DMS153 (cell line): Measurements from ENCODE around the gene TSPAN14.

Experiments
- DNase-seq: peaks from one replicate; lab custom pipeline; 2025; lab: John Stamatoyannopoulos, UW

Gene TSPAN14

DNA sequence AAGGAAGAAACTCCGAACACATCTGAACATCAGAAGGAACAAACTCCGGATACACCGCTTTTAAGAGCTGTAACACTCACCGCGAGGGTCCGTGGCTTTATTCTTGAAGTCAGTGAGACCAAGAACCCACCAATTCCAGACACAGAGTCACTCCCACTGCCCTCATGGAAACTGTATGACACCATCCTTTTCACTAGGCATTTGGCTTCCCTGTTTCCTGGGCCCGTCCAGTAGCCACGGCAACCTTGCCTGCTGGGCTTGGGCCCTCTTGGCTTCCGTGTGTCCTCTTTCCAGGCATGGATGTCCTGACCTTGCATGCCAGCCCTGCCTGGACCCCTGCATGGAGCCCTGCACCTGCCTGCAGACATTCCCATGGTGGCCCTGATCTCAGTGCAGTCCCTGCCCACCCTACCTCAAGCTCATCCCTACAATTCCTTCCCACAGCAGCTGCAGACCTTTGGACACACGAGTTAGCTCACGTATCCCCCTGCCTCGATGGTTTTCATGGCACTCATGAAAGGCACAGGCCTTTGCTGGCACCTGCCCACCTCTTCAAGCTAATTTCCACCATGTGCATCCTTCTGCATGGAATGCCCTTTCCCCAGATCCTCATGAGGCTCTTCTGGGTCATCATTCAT, 90.3 kb downstream of the TSPAN14 start:
- DNase-seq, result no peak

- no peak for DNase-seq
Observed at GRCh38 chr10:80545258-80545881, 91.3 kb downstream of the TSPAN14 start.

GRCh38 chr10:80552151-80552646, 98.1 kb downstream of the TSPAN14 start:
- DNase-seq, result peak; percentile 52

GRCh38 chr10:80553436-80553835, 99.3 kb downstream of the TSPAN14 start:
- no peak for DNase-seq

DNA sequence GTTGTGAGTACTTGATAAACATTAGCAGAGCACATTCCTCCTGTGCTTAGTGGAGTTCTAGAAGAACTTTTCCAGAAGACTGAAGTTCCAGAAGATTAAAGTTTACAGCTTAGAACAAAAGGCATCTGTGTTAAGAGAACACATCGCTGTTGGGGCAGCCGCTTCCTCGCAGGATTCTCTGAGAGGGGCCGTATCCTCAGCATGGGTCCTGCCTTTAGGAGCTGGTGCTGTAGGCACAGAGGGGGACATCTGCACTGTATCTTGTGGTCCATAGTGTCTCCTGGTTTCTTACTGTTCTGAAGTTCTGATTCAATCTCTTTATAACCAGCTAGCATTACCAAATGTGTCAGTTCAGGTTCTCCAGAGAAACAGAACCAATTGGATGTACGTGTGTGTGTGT, 99.9 kb downstream of the TSPAN14 start:
- DNase-seq, result no peak

- DNase-seq, result no peak
Observed at GRCh38 chr10:80555415-80555814, 101.3 kb downstream of the TSPAN14 start.

GRCh38 chr10:80561950-80562349, 107.8 kb downstream of the TSPAN14 start:
- no peak for DNase-seq

GRCh38 chr10:80567292-80567691, 113.2 kb downstream of the TSPAN14 start:
- no peak for DNase-seq

- no peak for DNase-seq
Observed at GRCh38 chr10:80569131-80569895, 115.2 kb downstream of the TSPAN14 start.

- no peak for DNase-seq
Observed at GRCh38 chr10:80571352-80571751, 117.2 kb downstream of the TSPAN14 start.

DNA sequence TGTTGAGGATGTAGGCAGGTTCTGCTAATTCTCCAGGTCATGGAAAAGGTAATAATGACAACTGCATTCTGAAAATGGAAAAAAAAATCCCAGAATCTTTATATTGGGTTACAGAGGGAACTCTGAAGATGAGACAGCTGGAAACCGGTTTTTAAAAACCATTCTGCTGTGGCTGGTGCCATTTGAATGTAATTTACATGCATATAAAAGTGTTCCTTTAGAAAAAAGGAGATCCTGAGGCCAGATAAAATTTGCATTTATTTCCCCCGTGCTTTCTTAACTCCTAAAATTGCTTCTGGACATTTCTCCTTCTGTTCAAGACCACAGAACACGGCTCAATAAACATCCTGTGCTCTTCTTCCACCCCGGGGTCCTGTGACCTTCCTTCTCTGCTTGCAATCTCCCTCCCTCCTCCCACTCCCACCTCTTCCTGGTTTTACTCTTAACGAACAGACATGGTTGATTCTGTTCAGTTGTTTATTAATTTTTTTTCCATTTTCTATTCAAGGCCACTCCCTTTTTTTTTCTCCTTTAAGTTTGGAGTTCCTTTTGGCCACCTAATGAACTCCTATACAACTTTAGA, 125.2 kb downstream of the TSPAN14 start:
- DNase-seq, result no peak

- no peak for DNase-seq
Observed at GRCh38 chr10:80579849-80580637, 125.9 kb downstream of the TSPAN14 start.

- DNase-seq, result peak; percentile 2
Observed at GRCh38 chr10:80580638-80581468, 126.7 kb downstream of the TSPAN14 start.

- no peak for DNase-seq
Observed at GRCh38 chr10:80581469-80581835, 127.3 kb downstream of the TSPAN14 start.

DNA sequence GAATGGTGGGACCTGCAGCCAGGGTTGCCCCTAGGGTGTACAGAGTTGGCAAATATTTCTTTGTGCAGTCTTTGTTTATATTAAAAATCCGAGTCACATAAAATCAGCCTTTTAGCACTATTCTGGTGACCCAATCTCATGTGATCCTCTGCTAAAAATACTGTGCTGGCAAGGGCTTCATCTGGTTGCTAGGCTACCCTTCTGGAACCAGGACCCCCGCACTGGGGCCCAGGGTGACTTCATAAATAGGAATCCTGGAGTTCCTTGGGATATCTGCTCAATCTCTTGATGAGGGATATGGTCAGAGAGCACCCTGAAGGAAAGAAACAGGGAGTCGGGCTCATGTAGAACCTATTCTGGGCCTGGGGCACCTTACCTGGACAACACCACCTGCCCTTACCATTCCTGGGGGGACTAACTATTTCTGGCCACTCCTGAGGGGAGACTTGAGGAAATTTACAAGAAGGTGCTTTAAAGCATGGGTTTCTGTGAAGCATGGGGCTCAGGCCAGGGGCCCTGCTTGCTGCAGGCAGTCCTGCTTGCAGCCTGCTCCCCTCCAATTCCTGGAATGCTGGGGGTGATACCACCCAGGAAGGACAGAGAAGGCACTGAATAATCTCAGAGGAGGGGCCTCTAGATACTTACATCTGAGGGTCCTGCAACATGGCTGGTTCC, 128.3 kb downstream of the TSPAN14 start:
- no peak for DNase-seq
